Adrenal gland (tissue), 5 donors: ENCODE data around the gene DYRK1A.

Experiments used
- CTCF ChIP-seq, 6 experiments: fragments of 450-650 bp in 4 of 6; fragments of 200-600 bp in 2 of 6; sonication (generic) in 1 of 6; IDR thresholded peaks; 1 replicate in 5 of 6; 2 replicates in 1 of 6; pipeline versions ENCODE4 v1.5.1 to v1.8.0; 2016 to 2021; ENCODE audit warnings: antibody characterized with exemption in 6 of 6, mild to moderate bottlenecking in 2 of 6, moderate library complexity in 1 of 6
- POLR2A ChIP-seq, 2 donors: fragments of 450-650 bp; IDR thresholded peaks; one replicate each; pipeline ENCODE4 v1.6.1; 2017; ENCODE audit warnings: antibody characterized with exemption in 2 of 2, mild to moderate bottlenecking in 2 of 2, moderate library complexity in 1 of 2
- donor health status: DM: no; HTN: no; CAD: no.

GRCh38 chr21:37574316-37574715 is 207.7 kb downstream of the DYRK1A start:
- TF ChIP-seq POLR2A (IDR thresholded peaks at IDR 0.05) (no peak), CTCF (IDR thresholded peaks at IDR 0.05) (no peak)
